Melanocyte of skin (primary cell): ENCODE measurements around the gene C18orf54. TPM values are rescaled to one million over a fixed set of nuclear protein-coding genes. Genes with fewer than 3 reads are reported as not detected.

Experiments used
- small RNA-seq, 2 donors: library from RNA; depleted of rRNA; stranded (forward); fragments of <200 nt; gene quantifications; one replicate each; pipeline ENCODE3, GENCODE V24; 2012
- total RNA-seq, 2 donors: library from RNA; depleted of rRNA; stranded (reverse); fragments of >200 nt; gene quantifications; 2 replicates each; pipeline ENCODE4 v1.2.3, GENCODE V29; 2012

C18orf54 gene
- total RNA-seq = 1 to 10 TPM; 2.1 to 4.7 TPM

DNA sequence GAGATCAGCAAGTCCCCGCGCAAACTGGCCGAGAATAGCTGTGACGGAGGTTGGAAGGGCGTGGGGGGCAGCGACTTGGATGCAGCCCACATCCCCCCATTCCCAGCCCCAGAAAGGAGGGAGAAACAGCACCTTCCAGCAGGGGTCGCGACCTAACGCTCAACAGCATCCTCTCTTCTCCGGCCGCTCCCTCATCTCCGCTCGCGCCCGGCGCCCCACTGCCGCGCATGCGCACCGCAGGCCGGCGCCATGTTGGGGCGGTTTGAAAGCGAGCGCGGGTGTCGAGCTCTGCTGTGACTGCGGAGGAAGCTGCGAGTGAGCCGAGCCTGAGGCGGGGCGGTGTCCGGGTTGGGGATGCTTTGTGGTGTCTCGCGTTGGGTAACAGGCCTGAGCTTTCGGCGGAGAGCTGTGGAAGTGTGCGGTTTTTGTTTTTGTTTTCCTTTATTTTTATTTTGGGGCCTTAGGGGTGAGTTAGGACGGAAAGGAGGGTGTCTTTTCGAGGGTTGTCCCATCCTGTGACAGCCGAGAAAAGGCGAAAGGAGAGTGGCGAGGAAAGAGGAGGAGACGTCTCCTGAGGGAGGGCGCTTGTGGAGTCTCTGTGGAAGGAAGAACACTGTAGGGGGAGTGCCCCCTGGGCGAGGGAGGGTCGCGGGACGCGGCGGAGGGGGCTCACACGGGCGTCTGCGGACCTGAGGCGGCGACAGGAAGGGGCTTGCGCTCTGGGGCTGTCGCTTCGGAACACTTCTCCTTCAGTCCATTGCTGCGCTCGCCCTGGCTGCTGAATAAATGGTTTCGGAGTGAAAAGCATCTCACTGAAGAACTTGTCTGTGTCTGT, at the start of gene C18orf54, which contains the start of gene STARD6:
Gene C18orf54 (plus strand): TSS at position 247 of the 835 bp plus-strand sequence. CDS start 2,667 bp downstream, outside the sequence.
Gene STARD6 (minus strand): TSS at position 199 of the 835 bp plus-strand sequence. CDS start 3,285 bp downstream, outside the sequence.

Small RNA genes within 50 kb of the gene (small RNA-seq; reads per million reads assigned to genes)
- gene SNRPGP2 = 0 to 0.58 reads per million in 2 donors

Other genes with a start within 250 kb of the C18orf54 start
- 10 to 100 TPM; 14.8 to 15.0 TPM for gene MBD2, start 133.2 kb upstream of the C18orf54 start, total RNA-seq
- gene POLI, start 88.4 kb upstream of the C18orf54 start, total RNA-seq = 10 to 100 TPM; 21.0 to 23.1 TPM
- gene STARD6, start within 50 bp of the C18orf54 start, total RNA-seq = not detected
- not detected for gene DYNAP, start 233.3 kb downstream of the C18orf54 start, total RNA-seq